ENCODE data around the gene BDKRB2.

BDKRB2 gene

DNA sequence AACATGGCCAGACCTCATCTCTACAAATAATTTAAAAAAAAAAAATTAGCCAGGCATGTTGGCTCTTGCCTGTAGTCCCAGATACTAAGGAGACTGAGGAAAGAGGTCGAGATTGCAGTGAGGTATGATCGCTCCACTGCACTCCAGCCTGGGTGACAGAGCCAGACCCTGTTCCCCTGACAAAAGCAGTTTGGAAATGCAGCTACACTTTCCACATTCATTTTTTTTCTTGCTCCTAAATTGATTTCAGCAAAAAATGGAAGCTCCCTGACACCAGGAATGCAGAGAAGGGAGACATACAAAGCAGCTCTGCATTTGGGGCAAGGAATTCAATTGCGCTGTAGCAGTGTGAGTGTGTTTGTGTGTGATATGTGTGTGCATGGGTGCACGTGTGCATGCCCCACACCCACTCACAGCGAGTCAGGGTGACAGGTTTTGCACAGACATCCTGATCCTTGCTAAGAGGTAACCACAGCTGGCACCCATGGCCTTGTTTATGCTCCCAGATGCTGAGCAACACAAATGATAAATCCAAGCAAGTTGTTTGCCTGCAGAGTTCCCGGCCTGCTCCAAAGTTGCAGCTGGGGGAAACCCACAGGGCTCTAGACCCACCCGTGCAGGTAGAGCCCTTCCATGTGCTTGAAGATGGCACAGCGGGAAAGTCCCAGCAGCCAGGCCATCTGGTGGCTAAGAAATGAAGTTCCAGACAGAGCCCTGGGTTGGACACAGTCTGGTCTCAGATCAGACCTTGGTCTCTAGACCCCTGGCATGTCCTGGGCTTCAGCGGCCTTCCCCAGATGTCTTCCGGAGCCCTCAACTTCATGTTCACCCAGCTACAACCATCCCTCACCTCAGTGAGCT lies 25.9 kb upstream of the BDKRB2 start:
- Histone ChIP-seq H3K27me3 (ENCODE audit: low read depth, low read length) (peaks cover 9% of the 10 kb centered on the region), H3K9me3 (ENCODE audit: insufficient read depth, low read length) (no peaks in the 10 kb centered on the region), H4K20me1 (ENCODE audit: insufficient read depth, low read length) (no peaks in the 10 kb centered on the region), H3K9ac (ENCODE audit: low read length) (no peak overlapping the region), H3K27ac (ENCODE audit: low read length) (no peak overlapping the region), H3K79me2 (ENCODE audit: low read length) (no peaks in the 10 kb centered on the region), H3K4me1 (ENCODE audit: low read length) (no peaks in the 10 kb centered on the region), H3K36me3 (replicated peaks; ENCODE audit: low read depth, low read length) (no peaks in the 10 kb centered on the region), H2AFZ (ENCODE audit: low read depth, low read length) (no peak overlapping the region), H3K4me3 (ENCODE audit: low read length) (no peak overlapping the region), H3K4me2 (ENCODE audit: low read length) (no peak overlapping the region)
- TF ChIP-seq, protein P1, sequence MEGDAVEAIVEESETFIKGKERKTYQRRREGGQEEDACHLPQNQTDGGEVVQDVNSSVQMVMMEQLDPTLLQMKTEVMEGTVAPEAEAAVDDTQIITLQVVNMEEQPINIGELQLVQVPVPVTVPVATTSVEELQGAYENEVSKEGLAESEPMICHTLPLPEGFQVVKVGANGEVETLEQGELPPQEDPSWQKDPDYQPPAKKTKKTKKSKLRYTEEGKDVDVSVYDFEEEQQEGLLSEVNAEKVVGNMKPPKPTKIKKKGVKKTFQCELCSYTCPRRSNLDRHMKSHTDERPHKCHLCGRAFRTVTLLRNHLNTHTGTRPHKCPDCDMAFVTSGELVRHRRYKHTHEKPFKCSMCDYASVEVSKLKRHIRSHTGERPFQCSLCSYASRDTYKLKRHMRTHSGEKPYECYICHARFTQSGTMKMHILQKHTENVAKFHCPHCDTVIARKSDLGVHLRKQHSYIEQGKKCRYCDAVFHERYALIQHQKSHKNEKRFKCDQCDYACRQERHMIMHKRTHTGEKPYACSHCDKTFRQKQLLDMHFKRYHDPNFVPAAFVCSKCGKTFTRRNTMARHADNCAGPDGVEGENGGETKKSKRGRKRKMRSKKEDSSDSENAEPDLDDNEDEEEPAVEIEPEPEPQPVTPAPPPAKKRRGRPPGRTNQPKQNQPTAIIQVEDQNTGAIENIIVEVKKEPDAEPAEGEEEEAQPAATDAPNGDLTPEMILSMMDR (IDR thresholded peaks at IDR 0.05; ENCODE audit: low read depth, low read length) = no peak
- TF ChIP-seq EZH2phosphoT487 (IDR thresholded peaks at IDR 0.05; ENCODE audit: low read depth) = no peak

DNA sequence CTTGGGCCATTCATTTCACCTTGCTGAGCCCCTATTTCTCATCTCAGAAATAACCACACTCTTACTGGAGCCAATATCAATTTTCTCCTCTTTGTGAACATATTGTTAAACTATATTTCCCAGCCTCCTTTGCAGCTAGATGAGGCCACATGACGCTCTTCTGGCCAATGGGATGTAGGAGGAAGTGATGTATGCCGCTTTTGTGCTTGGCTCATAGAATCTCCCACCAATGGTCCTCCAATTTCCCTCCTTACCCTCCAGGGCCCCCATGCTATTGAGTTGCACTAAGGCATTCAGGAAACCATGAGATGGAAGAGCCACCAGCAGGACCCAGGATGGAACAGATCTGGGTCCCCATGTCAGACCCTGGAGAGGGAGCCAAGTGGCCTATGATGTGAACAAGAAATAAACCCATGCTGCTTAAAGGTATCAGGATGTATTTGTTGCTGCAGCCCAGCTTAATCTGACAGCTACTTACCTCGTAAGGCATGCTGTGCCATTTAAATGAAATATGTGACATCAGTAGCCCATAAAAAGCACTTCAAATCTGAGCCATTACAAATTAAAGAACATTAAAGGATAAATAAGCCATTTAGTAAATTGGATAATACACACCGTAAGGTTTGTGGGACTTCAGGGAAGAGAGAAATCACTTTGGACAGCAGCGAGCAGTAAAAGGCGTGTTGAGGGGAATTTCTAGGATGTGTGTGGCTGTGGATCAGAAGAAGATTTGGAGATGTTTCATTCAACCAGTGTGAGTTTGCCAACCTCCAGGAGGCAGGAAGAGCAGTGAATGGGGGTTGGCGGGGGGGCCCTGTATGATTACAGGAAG lies 24.4 kb upstream of the BDKRB2 start:
- Histone ChIP-seq H4K20me1 (ENCODE audit: insufficient read depth, low read length) (no peaks in the 10 kb centered on the region), H3K27ac (ENCODE audit: low read length) (no peak overlapping the region), H3K27me3 (ENCODE audit: low read depth, low read length) (peaks cover 5% of the 10 kb centered on the region), H3K79me2 (ENCODE audit: low read length) (no peaks in the 10 kb centered on the region), H3K4me1 (ENCODE audit: low read length) (no peaks in the 10 kb centered on the region), H3K4me3 (ENCODE audit: low read length) (no peak overlapping the region), H3K36me3 (replicated peaks; ENCODE audit: low read depth, low read length) (no peaks in the 10 kb centered on the region), H3K9ac (ENCODE audit: low read length) (no peak overlapping the region), H3K9me3 (ENCODE audit: insufficient read depth, low read length) (no peaks in the 10 kb centered on the region), H3K4me2 (ENCODE audit: low read length) (no peak overlapping the region), H2AFZ (ENCODE audit: low read depth, low read length) (no peak overlapping the region)
- TF ChIP-seq, protein P1 (IDR thresholded peaks at IDR 0.05; ENCODE audit: low read depth, low read length) = no peak
- no peak for TF ChIP-seq EZH2phosphoT487 (IDR thresholded peaks at IDR 0.05; ENCODE audit: low read depth)

- Histone ChIP-seq H3K79me2 (ENCODE audit: low read length) (no peaks in the 10 kb centered on the region), H3K36me3 (replicated peaks; ENCODE audit: low read depth, low read length) (no peaks in the 10 kb centered on the region), H2AFZ (ENCODE audit: low read depth, low read length) (no peak overlapping the region), H3K4me1 (ENCODE audit: low read length) (no peaks in the 10 kb centered on the region), H3K4me2 (ENCODE audit: low read length) (no peak overlapping the region), H3K9ac (ENCODE audit: low read length) (no peak overlapping the region), H3K4me3 (ENCODE audit: low read length) (no peak overlapping the region), H3K27ac (ENCODE audit: low read length) (no peak overlapping the region), H3K9me3 (ENCODE audit: insufficient read depth, low read length) (no peaks in the 10 kb centered on the region), H3K27me3 (ENCODE audit: low read depth, low read length) (peaks cover 8% of the 10 kb centered on the region), H4K20me1 (ENCODE audit: insufficient read depth, low read length) (no peaks in the 10 kb centered on the region)
- TF ChIP-seq, protein P1 (IDR thresholded peaks at IDR 0.05; ENCODE audit: low read depth, low read length) = no peak
- TF ChIP-seq EZH2phosphoT487 (IDR thresholded peaks at IDR 0.05; ENCODE audit: low read depth) = no peak
Observed at GRCh38 chr14:96181186-96182056, 23.2 kb upstream of the BDKRB2 start.

Measured in OCI-LY3 (cell line).